HG02588 (cell line): ENCODE results near the gene PERP.
"Not testable (repeated sequence)": the region's sequence is repeated elsewhere in the genome, so short reads cannot be mapped to it uniquely, and the experiment has no call there.

Experiments
- ATAC-seq: cut with Tn5 transposase; IDR thresholded peaks from one replicate; pipeline ENCODE4 v1.9.1; 2021; ENCODE audit warnings: mild to moderate bottlenecking, moderate library complexity; ENCODE audit not compliant: unreplicated experiment

Gene PERP

DNA sequence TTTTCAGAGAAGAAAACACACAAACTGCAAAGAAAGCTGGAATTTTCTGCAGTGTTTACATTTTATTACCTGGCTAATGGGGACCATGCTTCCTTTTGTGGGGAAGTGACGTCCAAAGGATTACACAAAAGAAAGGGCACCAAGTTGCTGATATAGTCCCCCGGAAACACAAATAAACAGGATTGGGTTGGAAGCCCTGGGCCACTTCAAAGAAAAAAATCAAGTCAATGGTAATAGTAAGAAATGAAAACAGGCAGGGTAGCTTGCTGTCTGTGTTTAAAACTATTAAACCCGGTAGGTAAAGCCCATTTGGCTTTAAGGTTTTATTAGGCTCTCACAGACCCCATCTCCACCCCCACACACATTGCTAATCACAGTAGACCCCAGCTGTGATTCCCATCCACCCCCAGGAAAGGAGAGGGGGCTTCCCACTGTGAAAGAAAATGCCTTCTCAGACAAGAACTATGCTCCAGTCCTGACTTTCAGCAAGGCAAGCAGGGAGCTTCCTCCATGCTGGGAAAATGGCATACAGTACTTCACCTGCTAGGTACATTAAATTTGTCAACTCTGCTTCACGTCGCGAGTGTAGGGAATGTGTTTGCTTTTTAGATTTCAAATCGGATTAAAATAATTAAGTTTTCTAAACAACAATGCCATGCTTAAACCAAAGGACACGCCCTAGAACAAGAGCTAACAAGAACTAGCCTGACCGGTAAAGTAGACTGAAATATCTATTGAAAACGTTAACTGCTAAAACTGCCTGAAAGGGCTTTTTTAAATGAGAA, 1.1 kb downstream of the PERP start:
- ATAC-seq = no peak

DNA sequence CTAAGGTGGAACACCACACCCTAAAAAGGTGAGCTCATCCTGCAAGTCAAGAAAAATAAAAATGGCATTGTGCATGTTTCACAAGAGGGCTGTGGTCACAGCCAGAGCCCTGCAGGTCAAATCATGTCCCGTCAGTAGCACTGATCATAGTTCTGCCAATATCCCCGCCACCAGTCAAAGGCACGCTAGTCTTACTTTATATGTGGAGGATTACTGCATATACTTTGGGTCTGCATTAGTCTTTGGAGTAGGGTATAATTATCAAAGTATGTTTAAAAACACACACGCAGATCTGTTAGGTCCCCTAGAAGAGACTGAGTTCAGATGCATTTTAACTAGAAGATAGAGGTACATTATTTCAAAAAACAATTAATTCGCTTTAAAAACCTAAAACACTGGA, 1.8 kb downstream of the PERP start:
- ATAC-seq = no peak

DNA sequence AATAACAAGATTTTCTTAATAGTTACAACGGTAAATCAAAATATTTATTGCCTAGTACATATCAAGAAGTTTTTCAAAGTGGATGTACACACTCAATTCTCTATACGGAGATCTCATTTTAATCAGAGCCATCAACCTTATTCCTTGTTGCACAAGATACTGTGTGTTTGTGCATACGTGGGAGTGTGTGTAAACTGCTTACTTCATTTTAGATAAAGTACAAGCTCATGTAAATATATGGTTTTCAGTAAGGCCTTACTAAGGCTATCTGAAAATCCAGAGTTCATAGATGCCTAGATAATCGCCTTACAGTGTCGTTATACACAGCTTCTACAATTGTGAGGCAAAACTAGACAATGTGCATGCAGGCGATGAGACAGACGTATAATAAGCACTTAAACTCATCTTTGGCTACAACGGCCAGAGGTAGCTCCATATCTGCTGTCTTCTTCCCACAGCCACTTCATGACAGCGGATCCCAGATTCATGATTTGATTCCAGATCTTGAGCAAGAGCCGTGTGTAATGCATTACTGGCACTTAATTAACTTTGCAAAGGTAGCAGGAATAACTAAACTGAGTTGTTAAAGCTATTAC, 2.5 kb downstream of the PERP start:
- no peak for ATAC-seq

DNA sequence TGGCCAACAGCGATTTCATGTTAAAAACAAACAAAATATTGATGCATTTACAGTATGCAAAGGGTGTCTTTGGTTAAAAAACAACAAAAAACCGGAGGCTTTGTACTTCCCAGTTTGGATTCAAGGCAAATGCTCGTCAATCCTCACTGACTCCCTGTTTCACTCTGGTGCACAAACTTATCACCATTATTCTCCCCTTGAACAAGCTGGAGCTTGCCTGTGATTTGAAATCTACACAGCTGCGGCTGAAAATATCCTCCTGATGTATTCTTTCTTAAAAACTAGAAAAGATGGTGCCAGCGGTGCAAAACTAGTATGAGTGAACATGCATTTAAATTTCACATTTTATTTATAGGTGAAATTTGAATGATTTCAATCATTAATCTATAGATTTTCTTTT, 3.3 kb downstream of the PERP start:
- ATAC-seq = no peak

DNA sequence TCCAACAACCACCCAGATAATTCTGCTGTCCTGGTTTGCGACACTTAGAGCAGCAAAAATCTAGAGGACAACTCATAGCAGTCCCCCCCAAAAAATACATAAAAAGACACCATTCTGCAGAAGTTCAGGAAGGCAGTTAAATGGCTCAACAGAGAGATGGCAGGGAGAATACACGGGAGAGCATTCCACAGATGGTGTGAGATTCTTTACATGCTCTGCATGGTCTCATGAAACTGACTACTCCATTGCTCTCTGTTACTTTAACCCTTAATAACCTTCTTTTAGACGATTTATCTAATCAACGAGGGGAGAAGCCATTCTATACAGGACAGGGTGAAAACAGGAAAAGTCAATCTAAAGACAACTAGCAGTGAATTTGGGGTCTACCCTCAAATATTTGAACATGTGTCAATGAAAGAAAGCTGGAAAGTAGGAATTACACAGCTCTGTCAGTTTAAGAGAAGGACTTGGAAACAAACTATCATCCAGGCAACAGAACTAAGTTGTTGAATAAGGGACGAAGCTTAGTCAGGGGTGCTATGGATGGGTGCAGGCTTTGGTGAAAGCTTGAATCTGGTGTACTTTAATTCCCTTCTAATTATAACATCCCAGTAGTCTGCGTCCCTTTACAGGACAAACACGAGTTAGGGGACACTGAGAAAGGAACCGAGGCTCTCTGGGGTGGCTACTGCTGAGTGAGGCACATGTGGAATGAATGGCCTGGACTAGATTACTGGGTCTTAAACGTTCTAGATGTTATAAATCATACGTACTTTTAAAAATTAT, 5.1 kb downstream of the PERP start:
- no peak for ATAC-seq

DNA sequence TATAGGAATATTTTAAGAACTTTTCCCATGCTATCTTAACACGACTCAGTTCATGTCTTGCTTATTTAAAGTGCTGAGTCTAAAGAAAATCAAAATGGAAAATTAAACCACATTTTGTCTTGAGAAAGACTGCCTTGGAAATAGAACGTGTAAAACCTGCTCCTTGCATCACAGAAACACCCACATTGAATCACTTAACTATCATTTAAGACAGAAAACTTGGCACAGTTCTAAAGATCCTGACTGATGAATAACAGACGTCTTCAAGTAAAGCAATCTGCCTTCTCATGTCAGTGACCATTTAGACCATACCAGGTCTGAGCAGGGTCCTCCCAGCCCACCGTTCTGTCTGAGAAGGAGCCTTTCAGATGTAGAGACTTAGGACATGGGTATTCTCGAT, 7.4 kb downstream of the PERP start:
- no peak for ATAC-seq

DNA sequence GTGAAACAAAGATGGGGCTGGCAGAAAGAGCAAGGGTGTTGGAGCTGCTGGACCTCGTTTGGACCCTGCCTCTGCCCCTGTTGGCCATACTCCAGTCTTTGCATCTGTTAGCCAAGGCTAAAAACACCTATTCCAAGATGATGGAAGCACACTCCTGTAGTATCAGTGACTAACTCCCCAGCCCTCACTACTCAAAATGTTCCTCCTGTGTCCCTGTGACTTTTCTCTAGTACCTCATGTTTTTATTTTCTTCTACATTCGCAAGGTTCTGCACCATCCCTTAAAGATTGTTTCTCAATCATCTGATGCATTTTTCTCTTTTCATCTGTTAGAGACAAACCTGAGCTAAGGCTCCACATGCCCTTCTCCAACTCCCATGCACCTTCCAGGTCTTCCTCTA, 8.9 kb downstream of the PERP start:
- no peak for ATAC-seq

DNA sequence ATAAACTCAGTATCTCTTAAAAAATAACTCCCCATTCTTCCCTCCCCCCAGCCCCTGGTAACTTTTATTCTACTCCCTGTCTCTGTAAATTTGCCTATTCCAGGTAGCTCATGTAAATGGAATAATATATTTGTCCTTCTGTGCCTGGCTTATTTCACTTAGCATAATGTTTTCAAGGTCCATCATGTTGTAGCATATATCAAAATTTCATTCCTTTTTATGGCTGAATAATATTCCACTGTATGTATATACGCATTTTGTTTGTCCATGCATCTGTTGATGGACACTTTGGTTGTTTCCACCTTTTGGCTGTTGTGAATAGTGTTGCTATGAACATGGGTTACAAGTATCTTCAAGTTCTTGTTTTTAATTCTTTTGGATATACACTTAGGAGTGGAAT, 13.0 kb downstream of the PERP start:
- ATAC-seq = no peak

DNA sequence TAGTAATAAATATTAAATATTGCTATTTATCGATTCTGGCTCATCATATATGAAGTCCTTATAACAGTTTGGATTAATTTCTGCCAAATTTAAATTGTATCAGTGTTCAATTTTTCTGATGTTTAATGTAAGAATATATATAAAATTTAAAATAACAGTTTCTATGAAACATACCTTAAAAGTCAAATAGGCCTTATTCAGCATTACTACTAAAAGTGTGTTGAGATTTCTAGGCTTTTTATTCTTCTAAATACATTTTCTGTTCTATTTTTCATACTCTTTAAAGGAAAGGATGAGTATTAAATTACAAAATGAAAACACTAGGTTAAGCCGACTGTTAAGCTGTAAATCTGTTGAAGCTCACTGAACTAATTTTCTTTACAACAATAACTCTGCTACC, 13.6 kb downstream of the PERP start:
- no peak for ATAC-seq

DNA sequence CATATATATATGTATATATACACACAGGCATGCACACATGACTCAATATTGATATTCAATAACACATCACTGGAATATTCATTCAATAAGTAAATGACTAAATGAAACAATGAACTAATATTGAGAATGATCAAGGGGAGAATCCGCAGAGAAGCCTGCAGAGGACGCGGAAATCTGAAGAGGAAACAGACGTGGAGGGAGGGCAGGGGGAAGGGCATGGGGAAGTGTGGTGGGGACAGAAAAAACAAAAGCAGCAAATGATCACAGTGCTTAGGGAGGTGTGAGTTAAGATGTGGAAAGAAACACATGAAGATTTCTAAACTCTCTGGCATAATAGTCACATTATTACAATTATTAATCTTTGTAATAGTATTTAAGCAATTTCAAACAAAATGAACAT, 14.5 kb downstream of the PERP start:
- ATAC-seq = no peak

DNA sequence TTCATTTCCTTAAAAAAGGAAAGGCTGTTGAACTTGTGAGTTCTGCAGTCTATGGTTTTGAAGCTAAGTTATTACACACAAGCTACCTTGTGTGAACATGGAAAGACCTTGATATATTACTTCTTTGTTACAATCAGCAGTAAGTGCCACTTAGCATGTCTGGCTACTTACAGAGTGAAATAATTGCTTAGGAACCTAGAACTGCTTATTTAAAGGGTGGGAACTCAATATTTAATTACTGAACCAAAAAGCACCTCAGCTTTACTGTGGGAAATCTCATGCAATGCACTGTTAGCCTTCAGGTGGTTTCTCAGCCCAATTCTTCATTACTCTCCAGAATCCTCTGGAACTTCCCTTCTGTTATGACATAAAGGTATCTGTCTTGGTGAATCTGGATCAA, 17.9 kb downstream of the PERP start:
- no peak for ATAC-seq

DNA sequence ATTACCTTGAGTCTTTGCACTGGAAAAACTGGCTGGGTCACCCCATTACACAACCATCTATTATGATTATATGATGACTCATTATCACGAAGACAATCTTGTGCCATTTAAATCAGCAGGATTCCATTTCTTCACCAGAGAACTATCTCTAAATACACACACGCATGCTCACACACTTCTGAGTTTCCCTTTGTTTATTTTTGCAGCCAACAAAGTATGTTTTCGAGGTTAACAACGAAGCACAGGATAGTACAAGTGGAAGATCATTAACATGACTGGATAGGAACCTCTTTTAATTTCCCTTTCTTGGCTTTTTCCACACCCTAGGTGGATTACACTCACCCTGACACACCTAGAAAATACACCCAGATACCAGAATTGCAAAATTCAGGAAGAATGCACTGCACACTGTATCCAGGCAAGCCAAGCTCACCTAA, 18.9 kb downstream of the PERP start:
- no peak for ATAC-seq

DNA sequence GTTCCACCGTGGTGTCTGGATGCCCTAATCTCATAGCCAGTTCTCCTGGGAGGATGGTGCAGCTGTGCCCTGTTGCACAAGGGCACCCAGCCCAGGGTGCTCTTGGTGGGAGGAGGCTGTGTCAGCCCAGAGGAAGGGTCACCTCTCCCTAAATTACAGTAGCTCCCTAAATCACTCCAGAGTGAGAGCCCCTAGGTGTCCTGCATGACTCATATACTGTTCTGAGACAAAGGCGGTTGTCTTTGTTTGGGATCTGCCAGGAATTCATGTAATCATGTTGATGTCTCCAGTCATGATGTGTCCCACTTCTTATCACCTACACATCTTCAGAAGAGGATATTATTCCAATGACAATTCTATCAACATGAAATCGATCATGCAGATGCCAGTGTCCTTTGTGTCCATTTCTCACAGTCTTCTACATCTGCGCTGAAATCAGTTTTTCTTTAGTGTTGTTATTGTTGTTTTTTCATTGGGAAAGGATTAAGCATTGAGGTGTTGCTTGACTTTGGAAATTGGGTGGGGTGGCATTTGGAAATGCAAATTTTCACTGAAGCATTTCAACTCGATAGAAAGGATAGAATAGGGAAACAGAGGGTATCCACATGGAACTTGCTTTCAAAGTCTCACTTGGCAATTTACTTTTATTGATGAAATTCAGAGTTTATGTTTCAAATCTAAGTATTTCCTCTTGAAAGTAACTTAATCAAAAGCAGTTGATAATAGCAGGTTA, 19.5 kb downstream of the PERP start:
- no peak for ATAC-seq

DNA sequence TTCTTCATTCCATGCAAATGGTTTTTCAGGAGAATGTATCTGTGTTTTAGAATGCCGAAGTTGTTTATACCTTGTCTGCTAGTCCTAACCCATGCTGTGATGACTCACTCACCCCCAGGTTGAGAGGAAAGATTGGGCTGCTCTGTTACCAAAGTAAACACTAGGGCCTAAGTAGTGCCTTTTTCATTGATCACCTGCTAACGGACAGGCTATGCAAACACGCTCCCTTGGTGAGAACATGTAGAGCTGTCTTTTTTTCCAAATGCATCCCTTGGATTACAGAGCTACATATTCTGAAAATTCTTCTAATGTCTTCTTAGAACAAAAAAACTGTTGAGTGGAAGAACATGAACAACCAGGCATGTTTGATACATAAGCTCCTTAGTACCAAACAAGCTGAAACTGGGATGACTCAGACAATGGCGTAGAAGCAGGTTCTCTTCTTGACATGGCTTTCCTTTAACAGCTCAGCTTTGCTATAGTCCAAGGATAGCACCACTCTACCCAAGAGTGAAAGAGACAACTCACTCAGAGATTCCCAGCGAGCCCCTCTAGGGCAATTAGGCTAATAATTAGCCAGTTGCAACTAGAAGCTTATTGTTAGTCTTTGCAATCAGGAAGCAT, 20.5 kb downstream of the PERP start:
- no peak for ATAC-seq

DNA sequence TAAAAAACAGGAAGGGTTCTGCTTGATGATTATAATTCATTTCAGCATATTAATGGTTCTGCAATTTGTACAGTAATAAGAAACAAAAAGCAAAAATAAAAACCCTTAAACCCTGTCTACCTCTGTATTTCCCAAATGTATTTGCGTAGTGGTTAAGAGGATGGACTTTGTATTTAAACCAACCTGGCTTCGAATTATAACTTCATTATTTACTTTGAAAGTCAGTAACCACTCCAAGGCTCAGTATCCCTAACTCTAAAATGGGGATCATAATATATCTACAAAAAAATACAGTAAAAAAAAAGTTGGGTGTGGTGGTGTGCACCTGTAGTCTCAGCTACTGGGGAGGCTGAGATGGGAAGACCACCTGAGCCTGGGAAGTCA, 21.4 kb downstream of the PERP start:
- ATAC-seq = no peak

DNA sequence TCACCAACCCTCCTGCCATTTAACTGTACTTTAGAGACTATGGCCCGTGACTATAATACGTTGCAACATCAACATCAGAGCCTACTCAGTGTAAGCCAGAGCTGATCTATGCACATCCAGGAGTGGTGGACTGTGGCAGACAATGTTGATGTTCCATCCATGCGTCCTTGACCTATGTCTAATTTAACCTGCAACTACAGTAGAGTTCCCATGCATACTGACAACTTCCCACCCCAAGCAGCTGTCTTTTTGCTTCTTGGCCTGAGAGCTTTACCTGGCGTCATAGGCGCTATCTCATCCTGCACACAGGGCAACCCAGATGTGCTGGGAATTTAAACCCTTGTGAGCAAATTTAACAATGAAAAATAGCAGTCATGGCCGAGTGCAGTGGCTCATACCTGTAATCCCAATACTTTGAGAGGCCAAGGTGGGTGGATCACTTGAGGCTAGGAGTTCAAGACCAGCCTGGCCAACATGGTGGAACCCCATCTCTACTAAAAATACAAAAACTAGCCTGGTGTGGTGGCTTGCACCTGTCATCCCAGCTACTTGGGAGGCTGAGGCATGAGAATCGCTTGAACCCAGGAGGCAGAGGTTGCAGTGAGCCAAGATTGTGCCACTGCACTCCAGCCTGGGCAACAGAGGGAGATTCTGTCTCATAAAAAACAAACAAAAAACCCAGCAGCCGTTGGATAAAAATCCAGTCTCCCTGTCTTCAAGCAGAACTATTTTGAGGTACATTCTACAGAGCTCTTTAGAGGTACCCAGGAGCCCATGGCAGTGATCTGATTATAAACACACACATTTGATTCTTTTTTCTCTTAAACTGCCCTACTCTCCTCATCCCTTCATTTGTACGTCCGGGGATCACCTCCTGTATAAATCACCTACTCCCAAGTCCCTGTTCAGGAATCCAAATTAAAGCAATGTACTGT, 22.0 kb downstream of the PERP start:
- ATAC-seq = no peak

DNA sequence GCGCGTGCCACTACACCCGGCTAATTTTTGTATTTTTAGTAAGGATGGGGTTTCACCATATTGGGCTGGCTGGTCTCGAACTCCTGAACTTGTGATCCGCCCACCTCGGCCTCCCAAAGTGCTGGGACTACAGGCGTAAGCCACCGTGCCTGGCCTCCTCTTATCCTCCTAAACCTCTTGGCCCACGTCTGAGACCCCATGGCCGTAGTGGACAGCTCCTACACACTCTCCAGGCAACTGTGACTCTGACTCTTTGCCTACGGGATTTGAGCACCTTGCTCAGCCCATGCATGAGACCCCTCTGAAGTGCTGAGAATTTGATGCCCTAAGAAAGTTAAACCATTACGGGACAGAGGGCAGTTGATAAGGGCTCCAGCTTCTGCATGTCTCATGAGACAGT, 25.0 kb downstream of the PERP start:
- no peak for ATAC-seq

DNA sequence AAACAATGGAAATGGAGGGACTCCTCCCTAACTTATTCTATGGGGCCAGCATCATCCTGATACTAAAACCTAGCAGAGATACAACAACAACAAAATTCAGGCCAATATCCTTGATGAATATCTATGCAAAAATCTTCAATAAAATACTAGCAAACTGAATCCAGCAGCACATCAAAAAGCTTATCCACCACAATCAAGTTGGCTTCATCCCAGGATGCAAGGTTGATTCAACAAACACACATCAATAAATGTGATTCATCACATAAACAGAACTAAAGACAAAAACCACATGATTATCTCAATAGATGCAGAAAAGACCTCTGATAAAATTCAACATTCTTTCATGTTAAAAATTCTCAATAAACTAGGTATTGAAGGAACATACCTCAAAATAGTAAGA, 27.7 kb downstream of the PERP start:
- not testable (repeated sequence) for ATAC-seq

DNA sequence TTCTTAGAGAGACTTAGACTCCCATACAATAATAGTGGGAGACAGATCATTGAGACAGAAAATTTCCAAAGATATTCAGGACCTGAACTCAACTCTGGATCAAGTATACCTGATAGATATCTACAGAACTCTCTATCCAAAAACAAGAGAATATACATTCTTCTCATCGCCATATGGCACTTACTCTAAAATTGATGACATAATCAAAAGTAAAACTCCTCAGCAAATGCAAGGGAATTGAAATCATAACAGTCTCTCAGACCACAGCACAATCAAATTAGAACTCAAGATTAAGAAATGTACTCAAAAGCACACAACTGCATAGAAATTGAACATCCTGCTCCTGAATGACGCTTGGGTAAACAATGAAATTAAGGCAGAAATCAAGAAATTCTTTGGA, 28.7 kb downstream of the PERP start:
- ATAC-seq = no peak

DNA sequence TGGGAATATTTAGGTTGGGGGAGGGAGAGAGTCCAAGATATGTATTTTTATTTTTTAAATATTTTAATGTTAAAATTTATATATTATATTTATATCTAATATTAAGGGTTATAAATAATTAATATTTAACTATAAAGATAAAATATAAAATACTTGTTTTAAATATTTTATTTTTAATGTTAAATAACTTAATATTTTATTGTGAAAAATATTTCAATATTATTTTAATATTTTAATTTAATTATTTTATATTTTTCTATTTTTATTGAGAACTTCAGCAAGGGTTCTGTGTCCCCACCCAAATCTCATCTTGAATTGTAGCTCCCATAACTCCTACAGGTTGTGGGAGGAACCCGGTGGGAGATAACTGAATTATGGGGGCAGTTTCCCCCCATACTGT, 34.0 kb downstream of the PERP start:
- no peak for ATAC-seq
